Measurements from ENCODE around the gene EHBP1.
"Not testable (repeated sequence)": the region's sequence is repeated elsewhere in the genome, so short reads cannot be mapped to it uniquely, and the experiment has no call there.

Gene EHBP1

GRCh38 chr2:62744603-62745002 is 39.1 kb downstream of the EHBP1 start:
- no peak for DNase-seq (ENCODE audit: low read depth in 1 of 2, low spot score in 1 of 2)
- TF ChIP-seq JUND (IDR thresholded peaks at IDR 0.05; ENCODE audit: low read depth): no peak
- in situ Hi-C loops (cut with HindIII; ENCODE audit: low pct_unique_long_range_greater_than_20kb, low sequenced_read_pairs): no loop called here

DNA sequence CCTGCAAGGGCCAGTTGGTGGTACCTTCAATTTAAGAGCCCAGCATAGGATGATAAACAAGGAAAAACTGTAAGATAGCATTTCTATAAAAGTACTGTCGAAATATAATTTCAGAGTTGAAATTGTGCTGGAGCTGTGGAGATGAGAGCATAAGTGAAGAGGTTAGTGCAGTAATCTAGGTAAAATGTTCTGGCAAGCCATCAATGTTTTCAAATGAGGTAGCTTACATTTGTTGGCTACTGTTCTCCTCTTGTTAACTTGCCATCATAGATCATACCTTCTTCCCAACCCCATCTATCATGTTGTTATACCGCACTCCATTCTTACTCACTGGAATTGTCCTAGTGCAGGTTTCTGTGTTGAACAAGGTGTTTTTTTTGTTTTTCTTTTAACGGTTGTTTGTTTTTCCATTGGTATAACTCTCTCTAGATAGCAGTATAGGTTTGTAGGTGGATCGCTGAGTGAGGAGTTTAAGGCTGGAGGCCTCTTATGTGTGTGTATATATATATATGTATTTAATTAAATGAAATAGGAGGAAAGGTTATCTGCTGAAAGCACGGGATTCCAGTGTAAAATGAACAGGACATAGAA is 40.5 kb downstream of the EHBP1 start:
- TF ChIP-seq JUND (IDR thresholded peaks at IDR 0.05; ENCODE audit: low read depth): no peak
- in situ Hi-C loops (cut with HindIII; ENCODE audit: low pct_unique_long_range_greater_than_20kb, low sequenced_read_pairs): no loop called here
- no peak for DNase-seq (ENCODE audit: low read depth in 1 of 2, low spot score in 1 of 2)

DNA sequence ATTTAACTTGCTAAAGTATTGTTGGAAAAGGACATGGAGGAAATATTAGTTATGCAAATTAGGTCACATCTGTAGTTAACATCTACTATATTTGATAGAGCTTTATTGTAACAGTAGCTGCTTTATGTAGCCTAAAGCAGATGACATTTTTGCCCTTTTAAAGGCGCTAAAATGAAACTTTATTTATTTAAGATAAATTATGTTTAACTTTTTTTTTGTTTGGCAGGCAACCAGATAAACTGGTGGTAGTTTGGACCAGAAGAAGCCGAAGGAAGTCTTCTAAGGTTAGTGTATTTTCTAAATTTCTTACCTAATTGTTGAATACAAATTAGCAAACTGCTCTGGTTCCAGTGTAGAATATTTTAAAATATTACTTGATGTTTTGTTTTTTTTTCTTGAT is 41.7 kb downstream of the EHBP1 start:
- no peak for DNase-seq (ENCODE audit: low read depth in 1 of 2, low spot score in 1 of 2)
- TF ChIP-seq JUND (IDR thresholded peaks at IDR 0.05; ENCODE audit: low read depth): no peak
- in situ Hi-C loops (cut with HindIII; ENCODE audit: low pct_unique_long_range_greater_than_20kb, low sequenced_read_pairs): no loop called here

GRCh38 chr2:62747876-62748275 is 42.4 kb downstream of the EHBP1 start:
- in situ Hi-C loops (cut with HindIII; ENCODE audit: low pct_unique_long_range_greater_than_20kb, low sequenced_read_pairs): no loop called here
- DNase-seq (ENCODE audit: low read depth in 1 of 2, low spot score in 1 of 2): no peak
- no peak for TF ChIP-seq JUND (IDR thresholded peaks at IDR 0.05; ENCODE audit: low read depth)

DNA sequence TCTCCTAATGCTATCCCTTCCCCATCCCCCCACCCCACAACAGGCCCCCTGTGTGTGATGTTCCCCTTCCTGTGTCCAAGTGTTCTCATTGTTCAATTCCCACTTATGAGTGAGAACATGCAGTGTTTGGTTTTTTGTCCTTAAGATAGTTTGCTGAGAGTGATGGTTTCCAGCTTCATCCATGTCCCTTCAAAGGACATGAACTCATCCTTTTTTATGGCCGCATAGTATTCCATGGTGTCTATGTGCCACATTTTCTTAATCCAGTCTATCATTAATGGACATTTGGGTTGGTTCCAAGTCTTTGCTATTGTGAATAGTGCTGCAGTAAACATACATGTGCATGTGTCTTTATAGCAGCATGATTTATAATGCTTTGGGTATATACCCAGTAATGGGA is 43.6 kb downstream of the EHBP1 start:
- DNase-seq (ENCODE audit: low read depth in 1 of 2, low spot score in 1 of 2); in situ Hi-C loops (cut with HindIII; ENCODE audit: low pct_unique_long_range_greater_than_20kb, low sequenced_read_pairs): not testable (repeated sequence)

DNA sequence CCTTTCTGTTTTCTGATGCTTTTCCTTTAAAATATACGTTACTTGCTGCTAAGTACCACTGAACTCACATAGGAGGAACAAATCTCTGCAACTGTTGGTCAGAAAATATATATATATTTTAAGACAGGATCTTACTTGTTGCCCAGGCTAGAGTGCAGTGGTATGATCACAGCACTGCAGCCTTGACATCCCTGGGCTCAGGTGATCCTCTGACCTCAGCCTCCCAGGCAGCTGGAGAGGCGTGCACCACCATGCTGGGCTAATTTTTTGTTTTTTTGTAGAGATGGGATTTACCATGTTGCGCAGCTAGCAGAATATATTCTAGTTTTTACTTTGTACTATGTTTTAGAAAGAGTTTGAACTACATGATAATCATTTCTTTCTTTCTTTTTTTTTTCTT is 51.5 kb downstream of the EHBP1 start:
- in situ Hi-C loops (cut with HindIII; ENCODE audit: low pct_unique_long_range_greater_than_20kb, low sequenced_read_pairs): no loop called here
- DNase-seq (ENCODE audit: low read depth in 1 of 2, low spot score in 1 of 2): no peak
- TF ChIP-seq JUND (IDR thresholded peaks at IDR 0.05; ENCODE audit: low read depth): no peak

- DNase-seq (ENCODE audit: low read depth in 1 of 2, low spot score in 1 of 2): no peak
- no peak for TF ChIP-seq JUND (IDR thresholded peaks at IDR 0.05; ENCODE audit: low read depth)
- in situ Hi-C loops (cut with HindIII; ENCODE audit: low pct_unique_long_range_greater_than_20kb, low sequenced_read_pairs): no loop called here
Observed at GRCh38 chr2:62760026-62760425, 54.5 kb downstream of the EHBP1 start.

GRCh38 chr2:62760555-62760954 is 55.0 kb downstream of the EHBP1 start:
- TF ChIP-seq JUND (IDR thresholded peaks at IDR 0.05; ENCODE audit: low read depth): no peak
- no peak for DNase-seq (ENCODE audit: low read depth in 1 of 2, low spot score in 1 of 2)
- in situ Hi-C loops (cut with HindIII; ENCODE audit: low pct_unique_long_range_greater_than_20kb, low sequenced_read_pairs): no loop called here

DNA sequence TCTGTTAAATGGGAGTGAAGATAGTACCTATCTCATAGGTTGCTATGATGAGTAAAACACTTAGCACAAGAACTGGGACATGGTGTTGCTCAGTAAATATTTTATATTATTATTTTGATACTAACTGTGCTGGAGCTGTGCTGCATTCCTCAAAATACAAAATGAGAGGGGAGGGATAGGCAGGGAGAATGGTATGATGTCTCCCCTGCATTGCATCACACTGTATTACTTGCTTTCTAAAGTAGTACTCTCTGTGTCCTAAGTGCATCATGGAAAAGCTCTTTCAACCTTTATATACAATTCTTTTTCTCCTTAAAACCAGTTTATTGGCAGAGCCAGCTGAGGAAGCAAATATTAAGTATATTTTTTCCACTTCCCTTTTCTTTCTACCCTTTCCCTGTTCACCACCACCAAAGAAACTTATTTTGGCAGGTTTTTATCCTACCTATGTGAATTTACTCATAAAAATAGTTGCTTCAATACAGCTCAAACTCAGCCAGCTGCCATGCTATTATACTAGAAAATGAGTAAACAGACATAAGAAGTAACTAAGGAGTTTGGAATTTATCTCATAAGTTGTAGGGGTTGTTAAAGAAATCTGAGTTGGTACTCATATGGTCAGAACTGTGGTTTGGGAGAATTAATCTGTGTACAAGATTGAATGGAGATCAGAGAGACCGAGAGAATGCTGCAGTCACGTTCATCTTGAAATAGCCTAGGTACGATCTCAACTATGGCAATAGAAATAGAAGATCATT is 60.3 kb downstream of the EHBP1 start:
- in situ Hi-C loops (cut with HindIII; ENCODE audit: low pct_unique_long_range_greater_than_20kb, low sequenced_read_pairs): no loop called here
- DNase-seq (ENCODE audit: low read depth in 1 of 2, low spot score in 1 of 2): no peak
- TF ChIP-seq JUND (IDR thresholded peaks at IDR 0.05; ENCODE audit: low read depth): no peak

DNA sequence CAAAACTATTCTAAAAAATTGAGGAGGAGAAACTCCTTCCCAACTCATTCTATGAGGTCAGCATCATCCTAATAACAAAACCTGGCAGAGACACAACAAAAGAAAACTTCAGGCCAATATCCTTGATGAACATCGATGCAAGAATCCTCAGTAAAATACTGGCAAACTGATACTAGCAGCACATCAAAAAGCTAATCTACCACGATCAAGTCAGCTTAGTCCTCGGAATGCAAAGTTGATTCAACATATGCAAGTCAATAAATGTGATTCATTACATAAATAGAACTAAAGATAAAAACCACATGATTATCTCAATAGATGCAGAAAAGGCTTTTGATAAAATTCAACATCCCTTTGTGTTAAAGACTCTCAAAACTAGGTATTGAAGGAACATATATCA is 63.1 kb downstream of the EHBP1 start:
- in situ Hi-C loops (cut with HindIII; ENCODE audit: low pct_unique_long_range_greater_than_20kb, low sequenced_read_pairs): no loop called here
- TF ChIP-seq JUND (IDR thresholded peaks at IDR 0.05; ENCODE audit: low read depth): no peak
- no peak for DNase-seq (ENCODE audit: low read depth in 1 of 2, low spot score in 1 of 2)

- no peak for DNase-seq (ENCODE audit: low read depth in 1 of 2, low spot score in 1 of 2)
- in situ Hi-C loops (cut with HindIII; ENCODE audit: low pct_unique_long_range_greater_than_20kb, low sequenced_read_pairs): no loop called here
- no peak for TF ChIP-seq JUND (IDR thresholded peaks at IDR 0.05; ENCODE audit: low read depth)
Observed at GRCh38 chr2:62770629-62771028, 65.1 kb downstream of the EHBP1 start.

DNA sequence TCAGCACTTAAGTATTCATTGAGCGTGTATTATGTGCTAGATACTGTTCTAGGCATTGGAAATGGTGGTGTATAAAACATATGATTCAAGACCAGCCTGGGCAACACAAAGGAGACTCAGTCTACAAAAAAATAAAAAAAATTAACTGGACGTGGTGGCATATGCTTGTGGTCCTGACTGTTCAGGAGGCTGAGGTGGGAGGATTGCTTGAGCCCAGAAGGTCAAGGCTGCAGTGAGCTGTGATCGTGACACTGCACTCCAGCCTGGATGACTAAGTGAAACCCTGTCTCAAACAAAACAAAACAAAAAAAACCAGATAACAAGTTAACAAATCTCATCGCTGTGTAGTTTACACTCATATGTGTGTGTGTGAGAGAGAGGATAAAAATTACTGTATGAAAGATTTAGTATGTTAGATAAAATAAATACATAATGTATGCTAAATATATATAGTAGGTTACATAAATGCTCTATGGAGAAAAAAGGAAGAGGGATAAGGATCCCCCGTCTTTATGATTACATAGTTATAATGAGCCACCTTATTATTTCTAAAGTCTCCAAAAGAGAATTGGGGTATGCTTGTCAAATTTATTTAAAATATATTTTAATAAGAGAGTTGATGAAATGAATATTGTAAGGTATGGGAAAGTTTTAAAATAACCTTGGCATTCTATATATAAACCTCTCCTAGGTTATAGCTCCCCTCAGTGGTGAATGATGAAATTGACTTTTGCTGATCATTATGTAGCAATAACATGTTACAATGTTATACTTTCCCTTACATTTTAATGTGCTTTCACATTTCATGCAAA is 69.2 kb downstream of the EHBP1 start:
- DNase-seq (ENCODE audit: low read depth in 1 of 2, low spot score in 1 of 2): peak in 1 of 2 experiments; percentile 42
- TF ChIP-seq JUND (IDR thresholded peaks at IDR 0.05; ENCODE audit: low read depth): no peak
- in situ Hi-C loops (cut with HindIII; ENCODE audit: low pct_unique_long_range_greater_than_20kb, low sequenced_read_pairs): no loop called here

GRCh38 chr2:62775367-62775668 is 69.8 kb downstream of the EHBP1 start:
- no peak for DNase-seq (ENCODE audit: low read depth in 1 of 2, low spot score in 1 of 2)
- in situ Hi-C loops (cut with HindIII; ENCODE audit: low pct_unique_long_range_greater_than_20kb, low sequenced_read_pairs): no loop called here
- no peak for TF ChIP-seq JUND (IDR thresholded peaks at IDR 0.05; ENCODE audit: low read depth)

All from T47D (cell line).